Measurements from ENCODE around the gene SULT1E1.

The SULT1E1 gene, protein sequence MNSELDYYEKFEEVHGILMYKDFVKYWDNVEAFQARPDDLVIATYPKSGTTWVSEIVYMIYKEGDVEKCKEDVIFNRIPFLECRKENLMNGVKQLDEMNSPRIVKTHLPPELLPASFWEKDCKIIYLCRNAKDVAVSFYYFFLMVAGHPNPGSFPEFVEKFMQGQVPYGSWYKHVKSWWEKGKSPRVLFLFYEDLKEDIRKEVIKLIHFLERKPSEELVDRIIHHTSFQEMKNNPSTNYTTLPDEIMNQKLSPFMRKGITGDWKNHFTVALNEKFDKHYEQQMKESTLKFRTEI

GRCh38 chr4:69860052-69860451 is at the start of gene SULT1E1:
TSS of gene SULT1E1 (minus strand) at chr4:69860145. CDS start at chr4:69857644, 2,501 bp downstream.
- H3K9me3 Mint-ChIP-seq: no peaks in the 10 kb centered on the region
- H3K27me3 Mint-ChIP-seq (ENCODE audit: low read depth): no peaks in the 10 kb centered on the region
- no peak within 1 kb of the TSS for H3K27ac Mint-ChIP-seq
- peaks cover 6% of the 10 kb centered on the region for H3K4me1 Mint-ChIP-seq
- TF ChIP-seq, protein P1, sequence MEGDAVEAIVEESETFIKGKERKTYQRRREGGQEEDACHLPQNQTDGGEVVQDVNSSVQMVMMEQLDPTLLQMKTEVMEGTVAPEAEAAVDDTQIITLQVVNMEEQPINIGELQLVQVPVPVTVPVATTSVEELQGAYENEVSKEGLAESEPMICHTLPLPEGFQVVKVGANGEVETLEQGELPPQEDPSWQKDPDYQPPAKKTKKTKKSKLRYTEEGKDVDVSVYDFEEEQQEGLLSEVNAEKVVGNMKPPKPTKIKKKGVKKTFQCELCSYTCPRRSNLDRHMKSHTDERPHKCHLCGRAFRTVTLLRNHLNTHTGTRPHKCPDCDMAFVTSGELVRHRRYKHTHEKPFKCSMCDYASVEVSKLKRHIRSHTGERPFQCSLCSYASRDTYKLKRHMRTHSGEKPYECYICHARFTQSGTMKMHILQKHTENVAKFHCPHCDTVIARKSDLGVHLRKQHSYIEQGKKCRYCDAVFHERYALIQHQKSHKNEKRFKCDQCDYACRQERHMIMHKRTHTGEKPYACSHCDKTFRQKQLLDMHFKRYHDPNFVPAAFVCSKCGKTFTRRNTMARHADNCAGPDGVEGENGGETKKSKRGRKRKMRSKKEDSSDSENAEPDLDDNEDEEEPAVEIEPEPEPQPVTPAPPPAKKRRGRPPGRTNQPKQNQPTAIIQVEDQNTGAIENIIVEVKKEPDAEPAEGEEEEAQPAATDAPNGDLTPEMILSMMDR (IDR thresholded peaks at IDR 0.05; ENCODE audit: unreplicated experiment in 3 of 3): no peak
- H3K36me3 Mint-ChIP-seq (ENCODE audit: low read depth): peaks cover 14% of the 10 kb centered on the region
- H3K4me3 Mint-ChIP-seq: no peak within 1 kb of the TSS

- H3K4me1 Mint-ChIP-seq: no peaks in the 10 kb centered on the region
- H3K27me3 Mint-ChIP-seq (ENCODE audit: low read depth): no peaks in the 10 kb centered on the region
- peaks cover 3% of the 10 kb centered on the region for H3K9me3 Mint-ChIP-seq
- H3K4me3 Mint-ChIP-seq: no peak overlapping the region
- TF ChIP-seq, protein P1 (IDR thresholded peaks at IDR 0.05; ENCODE audit: unreplicated experiment in 3 of 3): no peak
- no peak overlapping the region for H3K27ac Mint-ChIP-seq
- H3K36me3 Mint-ChIP-seq (ENCODE audit: low read depth): no peaks in the 10 kb centered on the region
These were observed 49.2 kb upstream of the SULT1E1 start for GRCh38 chr4:69909195-69909594.

GRCh38 chr4:69907151-69907550 is 47.2 kb upstream of the SULT1E1 start:
- TF ChIP-seq, protein P1 (IDR thresholded peaks at IDR 0.05; ENCODE audit: unreplicated experiment in 3 of 3): no peak
- Mint-ChIP-seq H3K9me3 (peaks cover 10% of the 10 kb centered on the region), H3K27me3 (ENCODE audit: low read depth) (no peaks in the 10 kb centered on the region), H3K4me3 (no peak overlapping the region), H3K4me1 (no peaks in the 10 kb centered on the region), H3K27ac (no peak overlapping the region), H3K36me3 (ENCODE audit: low read depth) (no peaks in the 10 kb centered on the region)

GRCh38 chr4:69896530-69897116 is 36.7 kb upstream of the SULT1E1 start:
- no peaks in the 10 kb centered on the region for H3K9me3 Mint-ChIP-seq
- H3K27ac Mint-ChIP-seq: peak overlapping the region; percentile 29 to 82 (median 53)
- H3K27me3 Mint-ChIP-seq (ENCODE audit: low read depth): no peaks in the 10 kb centered on the region
- no peaks in the 10 kb centered on the region for H3K4me1 Mint-ChIP-seq
- TF ChIP-seq, protein P1 (IDR thresholded peaks at IDR 0.05; ENCODE audit: unreplicated experiment in 3 of 3): peak; percentile 54 to 66 (median 61)
- H3K36me3 Mint-ChIP-seq (ENCODE audit: low read depth): no peaks in the 10 kb centered on the region
- H3K4me3 Mint-ChIP-seq: no peak overlapping the region

DNA sequence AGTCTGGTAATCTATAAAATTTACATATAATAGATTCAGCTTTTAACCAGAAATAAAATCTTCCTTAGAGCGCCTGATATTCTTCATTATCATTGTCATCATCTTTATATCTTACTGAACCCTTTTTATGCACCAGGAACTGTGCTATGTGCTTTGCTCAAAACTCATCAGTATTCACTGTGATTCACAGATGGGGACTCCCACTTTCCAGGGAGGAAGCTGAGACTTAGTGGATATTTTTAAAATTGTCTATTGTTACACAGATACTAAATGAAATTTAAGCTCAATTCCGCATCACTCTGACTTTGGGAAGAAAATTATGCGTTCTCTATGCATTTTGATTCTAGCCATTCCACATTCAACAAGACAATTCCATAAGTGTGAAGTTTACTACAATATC is 34.8 kb upstream of the SULT1E1 start:
- no peaks in the 10 kb centered on the region for H3K36me3 Mint-ChIP-seq (ENCODE audit: low read depth)
- no peaks in the 10 kb centered on the region for H3K27me3 Mint-ChIP-seq (ENCODE audit: low read depth)
- H3K4me3 Mint-ChIP-seq: no peak overlapping the region
- no peaks in the 10 kb centered on the region for H3K9me3 Mint-ChIP-seq
- no peaks in the 10 kb centered on the region for H3K4me1 Mint-ChIP-seq
- TF ChIP-seq, protein P1 (IDR thresholded peaks at IDR 0.05; ENCODE audit: unreplicated experiment in 3 of 3): no peak
- H3K27ac Mint-ChIP-seq: peak overlapping the region in 1 of 3 experiments; percentile 67

DNA sequence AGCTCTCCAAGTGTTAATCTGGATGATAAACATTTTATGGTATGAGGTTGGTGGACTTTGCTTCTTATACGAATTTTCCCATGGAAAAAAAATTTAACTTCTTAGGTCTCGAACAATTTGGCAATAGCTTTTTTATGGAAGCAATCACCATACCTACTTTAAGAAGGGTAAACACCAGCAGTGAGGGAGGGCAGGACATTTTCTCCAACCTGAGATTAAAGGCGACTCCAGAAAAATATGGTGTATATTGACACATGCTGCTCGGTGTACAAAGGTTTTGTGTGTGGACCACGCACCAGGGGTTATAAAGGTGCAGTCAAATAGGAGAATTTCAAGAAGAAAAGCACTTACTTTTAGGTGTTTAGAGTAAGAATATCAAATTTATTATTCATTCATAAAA is 34.2 kb upstream of the SULT1E1 start:
- no peaks in the 10 kb centered on the region for H3K36me3 Mint-ChIP-seq (ENCODE audit: low read depth)
- H3K27me3 Mint-ChIP-seq (ENCODE audit: low read depth): no peaks in the 10 kb centered on the region
- TF ChIP-seq, protein P1 (IDR thresholded peaks at IDR 0.05; ENCODE audit: unreplicated experiment in 3 of 3): no peak
- no peak overlapping the region for H3K4me3 Mint-ChIP-seq
- no peak overlapping the region for H3K27ac Mint-ChIP-seq
- no peaks in the 10 kb centered on the region for H3K4me1 Mint-ChIP-seq
- no peaks in the 10 kb centered on the region for H3K9me3 Mint-ChIP-seq
